Aorta (tissue), 5 donors: Measurements from ENCODE around the gene TFAP2B. TPM values are rescaled to one million over a fixed set of nuclear protein-coding genes. Genes with fewer than 3 reads are reported as not detected.

Experiments
- ATAC-seq: fragments of 200-7000 bp; cut with Tn5 transposase; one replicate; pipeline ENCODE4 v1.9.1; 2022; ENCODE audit warnings: moderate library complexity; ENCODE audit not compliant: low FRiP score
- DNase-seq, 2 donors: peaks; one replicate each; pipeline ENCODE4 v3.0.0-alpha.2; 2020
- H3K27ac ChIP-seq, 2 donors: one replicate each; pipeline ENCODE4 v1.5.1; 2013; ENCODE audit warnings: low read length in 2 of 2, mild to moderate bottlenecking in 2 of 2, moderate library complexity in 2 of 2, control low read depth in 1 of 2, inconsistent platforms in 1 of 2, low read depth in 1 of 2
- H3K27me3 ChIP-seq, 2 donors: one replicate each; pipeline ENCODE4 v1.6.1; 2013; ENCODE audit warnings: control low read depth in 1 of 2, low read length in 1 of 2, mild to moderate bottlenecking in 1 of 2, moderate library complexity in 1 of 2; ENCODE audit not compliant: insufficient read depth in 2 of 2, control insufficient read depth in 1 of 2
- H3K36me3 ChIP-seq, 2 donors: one replicate each; pipeline ENCODE4 v1.6.1; 2013; ENCODE audit warnings: control low read depth in 1 of 2, low read length in 1 of 2, mild to moderate bottlenecking in 1 of 2; ENCODE audit not compliant: insufficient read depth in 2 of 2, control insufficient read depth in 1 of 2
- H3K4me1 ChIP-seq, 2 donors: one replicate each; pipeline ENCODE4 v1.6.1; 2013; ENCODE audit warnings: low read length in 2 of 2, control low read depth in 1 of 2, mild to moderate bottlenecking in 1 of 2, moderate library complexity in 1 of 2; ENCODE audit not compliant: insufficient read depth in 2 of 2, control insufficient read depth in 1 of 2
- H3K4me3 ChIP-seq, 2 donors: one replicate each; pipeline ENCODE4 v1.5.1; 2013; ENCODE audit warnings: low read length in 2 of 2, control low read depth in 1 of 2, mild to moderate bottlenecking in 1 of 2
- H3K9me3 ChIP-seq: one replicate; pipeline ENCODE4 v1.6.1; 2013; ENCODE audit warnings: mild to moderate bottlenecking, low read length; ENCODE audit not compliant: control insufficient read depth
- WGBS, 2 donors: extraction: QIAGEN DNeasy Blood & Tissue Kit; methylation state at CpG; one replicate each; pipeline ENCODE4 v1.1.7; 2013; 5-methylcytosine and 5-hydroxymethylcytosine counted together
- intact Hi-C, 2 donors: fragments of 100-400 bp; cut with DNase I; formaldehyde crosslinking; loops; one replicate each; pipeline versions ENCODE4 v1.14.2 to v1.15.0; 2022
- polyA plus RNA-seq, 2 donors: library from polyadenylated mRNA; stranded (reverse); fragments of 200-250 nt; gene quantifications; one replicate each; pipeline ENCODE4 v1.2.3, GENCODE V29; 2013
- total RNA-seq, 2 donors: library from RNA; stranded (reverse); fragmentation: NEBNext Ultra II Directional; extraction: Animal tissue kit (Norgen Biotek cat#: 25700); gene quantifications; one replicate each; pipeline ENCODE4 v1.2.1, GENCODE V29; 2021
- donor health status: healthy with polysubstance abuse.
- donor health status: Bipolar disorder and iron deficiency.
- donor health status: DM: no; HTN: no; CAD: no.
- donor health status: DM: no; HTN: no; CAD: no.
- donor health status: DM: yes; HTN: yes; CAD: no.

Gene TFAP2B
- total and polyA plus RNA-seq, 4 donors: 0.13 TPM; not detected in 3

DNA sequence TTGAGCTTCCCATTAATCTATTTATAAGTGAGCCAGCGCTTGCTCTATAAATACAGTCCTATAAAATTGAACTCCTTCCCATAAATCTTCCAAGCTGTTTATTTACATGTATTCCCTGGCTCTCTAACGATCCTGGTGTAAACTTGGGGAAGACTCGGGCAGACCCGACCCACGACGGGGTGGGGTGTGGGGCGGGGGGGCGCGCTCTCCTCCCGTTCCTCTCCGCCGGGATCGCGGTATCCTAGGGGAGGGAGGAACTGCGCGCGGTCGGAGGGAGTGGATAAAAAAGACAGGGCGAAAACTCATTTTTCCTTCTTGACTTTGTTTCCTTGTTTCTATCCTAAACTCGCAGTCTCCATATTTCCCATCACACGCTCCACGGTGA lies 31.1 kb downstream of the TFAP2B start:
- H3K4me3 ChIP-seq: no peak overlapping the region
- no peak overlapping the region for H3K27ac ChIP-seq
- H3K27me3 ChIP-seq: no peaks in the 10 kb centered on the region
- no peaks in the 10 kb centered on the region for H3K4me1 ChIP-seq
- intact Hi-C loops: no loop called here
- no peaks in the 10 kb centered on the region for H3K9me3 ChIP-seq
- H3K36me3 ChIP-seq: no peaks in the 10 kb centered on the region
- WGBS, 2 donors: 1 to 2% methylated on average over 22 of the region's 22 CpGs
- ATAC-seq (no peak), DNase-seq (no peak)

DNA sequence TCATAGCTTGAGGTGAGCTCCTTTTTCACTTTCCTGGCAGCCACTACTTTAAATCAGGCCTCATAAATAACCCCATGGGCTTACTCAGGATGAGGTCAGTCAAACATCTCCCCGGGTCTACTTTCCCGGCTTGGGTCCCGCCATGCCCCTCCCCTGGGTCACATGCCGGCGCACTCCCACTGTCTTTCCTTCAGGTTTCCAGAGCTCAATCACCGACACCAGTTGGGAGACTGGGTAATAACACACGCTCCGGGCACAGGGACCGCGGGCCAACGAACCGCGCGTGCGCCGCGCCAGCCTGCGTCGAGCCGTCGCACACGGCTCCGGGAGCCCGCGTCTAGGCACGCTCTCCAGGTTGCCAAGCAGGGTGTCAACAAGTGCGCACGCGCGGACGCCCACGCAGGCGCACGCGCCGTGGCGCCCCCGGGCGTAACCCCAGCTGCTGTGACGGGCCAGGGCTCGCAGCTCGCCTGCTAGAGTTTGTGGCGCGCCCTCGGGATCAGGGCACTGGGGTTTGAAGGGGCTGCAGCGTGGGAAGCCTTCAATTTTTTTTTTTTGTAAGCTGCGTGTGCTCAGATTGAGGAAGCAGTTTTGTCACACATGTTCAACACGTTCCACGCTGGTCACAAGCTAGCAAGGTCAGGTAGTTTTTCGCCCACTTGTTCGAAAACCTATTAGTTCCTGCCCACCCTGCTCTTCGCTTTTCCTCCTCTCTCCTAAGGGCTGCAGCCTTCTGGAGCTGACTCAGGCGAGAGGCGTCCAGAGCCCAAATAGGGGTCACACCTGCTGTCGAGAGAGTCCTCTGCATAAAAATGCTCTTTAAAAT lies 31.8 kb downstream of the TFAP2B start:
- Histone ChIP-seq H3K9me3 (no peaks in the 10 kb centered on the region), H3K36me3 (no peaks in the 10 kb centered on the region), H3K4me3 (no peak overlapping the region), H3K27ac (no peak overlapping the region), H3K4me1 (no peaks in the 10 kb centered on the region), H3K27me3 (no peaks in the 10 kb centered on the region)
- ATAC-seq (no peak), DNase-seq (no peak)
- WGBS, 2 donors: 3% methylated on average over 55 of the region's 55 CpGs
- intact Hi-C loops: no loop called here

DNA sequence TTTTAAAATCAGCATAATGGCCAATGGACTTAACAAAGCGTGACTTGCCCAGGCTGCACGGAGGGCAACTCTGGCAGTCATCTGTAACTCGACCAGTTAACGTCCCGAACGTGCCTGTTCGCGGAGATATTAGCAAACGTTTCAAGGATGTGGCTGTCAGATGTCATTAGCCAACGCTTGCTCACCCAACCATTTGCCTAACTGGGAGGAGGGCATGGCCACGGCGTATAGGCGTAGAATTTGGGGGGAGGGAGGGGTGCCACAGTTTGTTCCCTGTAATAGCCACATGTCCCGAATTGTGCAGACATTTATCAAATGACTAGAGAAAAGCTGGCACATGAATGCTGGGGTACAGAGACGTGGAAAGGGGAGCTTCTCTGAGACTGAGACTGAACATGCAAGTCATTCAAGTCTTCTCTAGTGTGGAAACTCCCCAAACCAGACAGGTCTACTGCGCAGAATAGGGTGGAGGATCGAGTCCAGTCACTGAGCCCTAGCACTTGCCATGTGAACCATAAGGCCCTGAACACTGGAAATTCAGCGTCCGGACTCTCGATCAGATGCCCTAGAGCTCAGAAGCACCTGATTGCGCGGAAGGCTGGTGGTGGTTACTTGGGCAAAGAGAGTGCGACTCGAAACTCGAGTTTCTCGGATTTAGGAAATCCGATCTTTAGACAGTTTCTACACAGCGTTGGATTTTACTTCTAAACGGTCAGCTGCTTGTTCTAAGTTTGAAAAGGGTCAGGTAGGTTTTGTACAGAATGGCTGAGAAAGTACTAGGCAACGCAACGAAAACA lies 32.6 kb downstream of the TFAP2B start:
- no peak overlapping the region for H3K4me3 ChIP-seq
- H3K27ac ChIP-seq: no peak overlapping the region
- DNase-seq: no peak
- WGBS, 2 donors: 9 to 12% methylated on average over 31 of the region's 31 CpGs
- no peaks in the 10 kb centered on the region for H3K4me1 ChIP-seq
- ATAC-seq: no peak
- H3K27me3 ChIP-seq: no peaks in the 10 kb centered on the region
- H3K9me3 ChIP-seq: no peaks in the 10 kb centered on the region
- no peaks in the 10 kb centered on the region for H3K36me3 ChIP-seq
- intact Hi-C loops: no loop called here

DNA sequence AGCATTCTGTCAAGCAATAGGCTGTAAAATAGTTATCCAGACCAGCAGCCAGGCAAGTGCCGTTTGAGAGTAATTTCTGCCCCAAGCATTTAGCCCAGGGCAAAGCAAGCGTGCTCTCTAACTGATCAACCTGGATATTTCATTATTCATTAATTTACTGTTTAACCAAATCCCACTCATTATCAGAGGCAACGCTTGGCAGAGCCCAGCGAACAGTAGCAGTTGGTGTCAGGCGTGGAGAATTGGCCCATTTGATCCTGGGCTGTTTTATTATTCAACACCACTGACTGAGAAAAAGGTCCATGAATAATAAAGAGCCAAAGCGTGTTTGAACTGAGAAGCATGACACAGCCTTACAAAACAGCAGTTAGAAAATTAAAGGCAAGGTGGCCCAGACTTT lies 35.3 kb downstream of the TFAP2B start:
- no peak for DNase-seq
- Histone ChIP-seq H3K27me3 (no peaks in the 10 kb centered on the region), H3K36me3 (no peaks in the 10 kb centered on the region), H3K4me3 (no peak overlapping the region), H3K27ac (no peak overlapping the region), H3K4me1 (no peaks in the 10 kb centered on the region), H3K9me3 (peaks cover 2% of the 10 kb centered on the region)
- ATAC-seq: no peak
- intact Hi-C loops: no loop called here
- whole genome bisulfite sequencing, 2 donors: 17 to 21% methylated on average over 6 of the region's 6 CpGs

DNA sequence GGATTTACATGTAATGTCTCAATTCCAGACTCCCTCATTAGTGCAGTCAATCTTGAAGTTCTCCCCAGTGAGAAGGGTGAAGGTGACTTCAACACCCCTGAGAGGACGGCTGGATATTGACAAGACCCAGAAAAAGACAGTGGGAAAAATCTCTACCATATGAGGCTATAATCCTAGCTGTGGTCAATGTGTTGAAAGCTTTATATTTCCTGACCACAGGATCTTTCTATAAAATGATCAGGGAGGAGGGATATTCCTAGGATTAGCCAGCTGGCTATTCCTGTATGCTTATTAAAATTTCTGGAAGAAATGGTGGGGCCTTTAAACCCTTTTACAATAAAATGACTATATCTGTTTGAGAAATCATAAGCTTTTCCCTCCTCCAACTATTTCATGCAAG lies 43.0 kb downstream of the TFAP2B start:
- intact Hi-C loops: no loop called here
- H3K4me3 ChIP-seq: no peak overlapping the region
- H3K4me1 ChIP-seq: no peaks in the 10 kb centered on the region
- no peaks in the 10 kb centered on the region for H3K36me3 ChIP-seq
- H3K27ac ChIP-seq: no peak overlapping the region
- no peaks in the 10 kb centered on the region for H3K27me3 ChIP-seq
- DNase-seq (no peak), ATAC-seq (no peak)
- peaks cover 2% of the 10 kb centered on the region for H3K9me3 ChIP-seq
- WGBS, 2 donors: 0% methylated on average over 1 of the region's 1 CpG

DNA sequence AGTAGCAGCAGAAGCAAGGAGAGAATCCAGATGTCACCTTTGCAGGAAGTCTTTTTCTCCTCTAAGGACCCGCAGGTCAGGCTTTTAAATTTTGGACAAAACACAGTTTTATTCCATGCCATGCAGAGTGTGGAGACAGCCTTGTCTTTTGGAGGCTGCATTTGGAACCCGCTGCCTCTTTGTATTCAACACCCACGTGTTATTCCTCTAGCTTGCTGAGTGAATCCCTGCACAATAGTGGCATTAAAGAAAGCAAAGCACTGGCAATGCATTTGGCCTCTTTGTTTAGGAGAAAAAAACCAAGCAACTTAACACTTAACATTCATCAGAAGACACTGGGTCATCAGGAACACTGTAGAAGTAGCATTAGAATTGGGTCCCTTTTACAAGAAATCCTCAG lies 43.5 kb downstream of the TFAP2B start:
- Histone ChIP-seq H3K9me3 (peaks cover 2% of the 10 kb centered on the region), H3K36me3 (no peaks in the 10 kb centered on the region), H3K27me3 (no peaks in the 10 kb centered on the region), H3K4me1 (no peaks in the 10 kb centered on the region), H3K4me3 (no peak overlapping the region), H3K27ac (no peak overlapping the region)
- WGBS, 2 donors: 59 to 68% methylated on average over 3 of the region's 3 CpGs
- intact Hi-C loops: no loop called here
- no peak for ATAC-seq
- DNase-seq: no peak

DNA sequence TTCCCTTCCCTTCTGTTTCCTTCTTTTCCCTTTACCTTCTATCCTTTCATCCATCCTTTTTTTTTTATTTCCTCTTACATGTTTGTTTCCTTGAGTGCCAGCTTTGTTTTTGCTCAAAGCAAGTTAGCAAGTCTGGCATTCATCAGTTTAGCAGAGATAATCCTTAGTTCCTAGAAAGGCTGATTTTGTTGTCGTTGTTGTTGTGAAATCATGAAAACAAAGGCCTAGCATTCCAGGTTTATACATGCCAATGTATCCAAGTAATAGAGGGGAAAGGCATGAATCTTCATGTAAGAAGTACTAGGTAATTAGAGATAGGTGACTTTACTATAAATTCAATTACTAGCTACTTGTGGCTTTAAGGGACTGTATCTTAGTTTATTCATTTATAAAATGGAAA lies 45.9 kb downstream of the TFAP2B start:
- Histone ChIP-seq H3K9me3 (no peaks in the 10 kb centered on the region), H3K27ac (no peak overlapping the region), H3K4me3 (no peak overlapping the region), H3K4me1 (no peaks in the 10 kb centered on the region), H3K27me3 (no peaks in the 10 kb centered on the region), H3K36me3 (no peaks in the 10 kb centered on the region)
- 20 to 21% methylated on average over 1 of the region's 1 CpG for WGBS, 2 donors
- ATAC-seq (no peak), DNase-seq (no peak)
- intact Hi-C loops: no loop called here

DNA sequence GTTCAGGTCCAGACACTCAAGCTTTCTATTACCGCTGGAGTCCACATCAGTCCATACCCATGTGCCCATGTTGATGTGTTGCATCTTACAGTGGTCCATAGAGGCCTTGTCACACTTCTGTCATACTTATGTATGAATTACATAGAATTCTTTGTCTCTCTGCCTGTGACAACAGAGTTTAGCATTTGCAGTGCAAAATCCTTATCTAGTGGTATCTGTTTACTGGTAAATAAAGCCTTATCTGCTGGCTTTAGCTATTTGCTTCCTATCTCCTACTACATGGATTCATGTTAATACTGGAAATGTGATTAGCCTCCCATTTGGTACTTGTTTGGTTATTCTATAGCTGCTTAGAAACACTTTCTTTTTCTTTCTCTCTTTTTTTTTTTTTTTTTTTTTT lies 49.8 kb downstream of the TFAP2B start:
- intact Hi-C loops: no loop called here
- WGBS, 2 donors: 91 to 93% methylated on average over 1 of the region's 1 CpG
- no peak overlapping the region for H3K4me3 ChIP-seq
- ATAC-seq (no peak), DNase-seq (no peak)
- H3K9me3 ChIP-seq: no peaks in the 10 kb centered on the region
- no peaks in the 10 kb centered on the region for H3K27me3 ChIP-seq
- H3K27ac ChIP-seq: no peak overlapping the region
- no peaks in the 10 kb centered on the region for H3K36me3 ChIP-seq
- no peaks in the 10 kb centered on the region for H3K4me1 ChIP-seq

DNA sequence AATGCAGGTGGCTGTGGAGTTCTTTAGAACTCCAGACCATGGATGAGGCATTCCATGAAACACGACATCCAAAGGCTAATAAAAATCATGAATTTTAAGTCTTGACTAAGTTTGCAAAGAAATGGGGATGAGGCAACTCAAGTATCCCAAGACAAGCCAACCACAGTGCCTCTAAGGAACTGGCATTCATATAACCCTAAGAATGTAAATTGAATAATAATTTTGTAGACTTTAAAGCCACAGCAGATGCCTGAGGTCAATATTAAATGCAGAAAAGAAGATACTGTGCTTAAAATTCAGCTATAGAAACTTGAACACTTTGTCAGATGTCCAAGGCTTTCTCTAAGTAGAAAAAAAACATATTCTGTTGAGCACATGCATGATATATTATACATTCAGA lies 54.5 kb downstream of the TFAP2B start:
- no peaks in the 10 kb centered on the region for H3K4me1 ChIP-seq
- ATAC-seq (no peak), DNase-seq (no peak)
- 75 to 77% methylated on average over 1 of the region's 1 CpG for WGBS, 2 donors
- H3K36me3 ChIP-seq: no peaks in the 10 kb centered on the region
- intact Hi-C loops: no loop called here
- H3K4me3 ChIP-seq: no peak overlapping the region
- H3K27me3 ChIP-seq: no peaks in the 10 kb centered on the region
- no peaks in the 10 kb centered on the region for H3K9me3 ChIP-seq
- H3K27ac ChIP-seq: no peak overlapping the region
